Aorta (tissue), 5 donors: ENCODE measurements around the gene RFTN1. TPM values are rescaled to one million over a fixed set of nuclear protein-coding genes. Genes with fewer than 3 reads are reported as not detected.

Experiments
- ATAC-seq: fragments of 200-7000 bp; cut with Tn5 transposase; one replicate; pipeline ENCODE4 v1.9.1; 2022; ENCODE audit warnings: moderate library complexity; ENCODE audit not compliant: low FRiP score
- DNase-seq, 2 donors: peaks; one replicate each; pipeline ENCODE4 v3.0.0-alpha.2; 2020
- H3K27ac ChIP-seq, 2 donors: one replicate each; pipeline ENCODE4 v1.5.1; 2013; ENCODE audit warnings: low read length in 2 of 2, mild to moderate bottlenecking in 2 of 2, moderate library complexity in 2 of 2, control low read depth in 1 of 2, inconsistent platforms in 1 of 2, low read depth in 1 of 2
- H3K27me3 ChIP-seq, 2 donors: one replicate each; pipeline ENCODE4 v1.6.1; 2013; ENCODE audit warnings: control low read depth in 1 of 2, low read length in 1 of 2, mild to moderate bottlenecking in 1 of 2, moderate library complexity in 1 of 2; ENCODE audit not compliant: insufficient read depth in 2 of 2, control insufficient read depth in 1 of 2
- H3K36me3 ChIP-seq, 2 donors: one replicate each; pipeline ENCODE4 v1.6.1; 2013; ENCODE audit warnings: control low read depth in 1 of 2, low read length in 1 of 2, mild to moderate bottlenecking in 1 of 2; ENCODE audit not compliant: insufficient read depth in 2 of 2, control insufficient read depth in 1 of 2
- H3K4me1 ChIP-seq, 2 donors: one replicate each; pipeline ENCODE4 v1.6.1; 2013; ENCODE audit warnings: low read length in 2 of 2, control low read depth in 1 of 2, mild to moderate bottlenecking in 1 of 2, moderate library complexity in 1 of 2; ENCODE audit not compliant: insufficient read depth in 2 of 2, control insufficient read depth in 1 of 2
- H3K4me3 ChIP-seq, 2 donors: one replicate each; pipeline ENCODE4 v1.5.1; 2013; ENCODE audit warnings: low read length in 2 of 2, control low read depth in 1 of 2, mild to moderate bottlenecking in 1 of 2
- H3K9me3 ChIP-seq: one replicate; pipeline ENCODE4 v1.6.1; 2013; ENCODE audit warnings: mild to moderate bottlenecking, low read length; ENCODE audit not compliant: control insufficient read depth
- WGBS, 2 donors: extraction: QIAGEN DNeasy Blood & Tissue Kit; methylation state at CpG; one replicate each; pipeline ENCODE4 v1.1.7; 2013; 5-methylcytosine and 5-hydroxymethylcytosine counted together
- intact Hi-C, 2 donors: fragments of 100-400 bp; cut with DNase I; formaldehyde crosslinking; loops; one replicate each; pipeline versions ENCODE4 v1.14.2 to v1.15.0; 2022
- polyA plus RNA-seq, 2 donors: library from polyadenylated mRNA; stranded (reverse); fragments of 200-250 nt; gene quantifications; one replicate each; pipeline ENCODE4 v1.2.3, GENCODE V29; 2013
- total RNA-seq, 2 donors: library from RNA; stranded (reverse); fragmentation: NEBNext Ultra II Directional; extraction: Animal tissue kit (Norgen Biotek cat#: 25700); gene quantifications; one replicate each; pipeline ENCODE4 v1.2.1, GENCODE V29; 2021
- donor health status: healthy with polysubstance abuse.
- donor health status: Bipolar disorder and iron deficiency.
- donor health status: DM: no; HTN: no; CAD: no.
- donor health status: DM: no; HTN: no; CAD: no.
- donor health status: DM: yes; HTN: yes; CAD: no.

RFTN1 gene
- total and polyA plus RNA-seq, 4 donors: 12.7 to 119 (median 59.4) TPM

DNA sequence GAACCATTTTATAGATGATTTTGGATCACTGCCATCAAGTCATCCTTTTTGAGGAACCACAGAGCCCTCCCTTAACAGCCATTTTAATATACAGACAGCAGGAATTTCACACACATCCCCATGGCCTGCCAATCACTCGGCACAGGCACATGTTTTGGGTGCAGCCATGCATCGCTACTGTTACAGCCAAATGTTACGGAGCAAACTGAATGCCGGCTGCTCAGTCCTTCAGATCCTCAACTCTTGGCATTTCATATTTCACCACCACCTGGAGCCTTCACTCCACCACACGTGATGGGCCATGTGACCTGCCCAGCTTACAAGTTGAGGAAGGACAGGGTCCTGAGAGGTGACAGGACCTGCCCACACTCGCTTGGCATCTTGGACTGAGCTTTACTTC is 157.7 kb downstream of the RFTN1 start:
- H3K4me3 ChIP-seq: no peak overlapping the region
- 90 to 93% methylated on average over 6 of the region's 6 CpGs for WGBS, 2 donors

GRCh38 chr3:16354291-16354690 is 159.2 kb downstream of the RFTN1 start:
- Histone ChIP-seq H3K36me3 (no peaks in the 10 kb centered on the region), H3K27ac (no peak overlapping the region), H3K4me3 (no peak overlapping the region), H3K27me3 (no peaks in the 10 kb centered on the region), H3K9me3 (no peaks in the 10 kb centered on the region), H3K4me1 (no peaks in the 10 kb centered on the region)
- intact Hi-C loops: no loop called here
- ATAC-seq (no peak), DNase-seq (no peak)
- WGBS, 2 donors: 95 to 96% methylated on average over 3 of the region's 3 CpGs

More for the DNA sequence above, 157.7 kb downstream of the RFTN1 start:
- no peak overlapping the region for H3K27ac ChIP-seq
- intact Hi-C loops: no loop called here
- no peak for DNase-seq
- ATAC-seq: no peak
- no peaks in the 10 kb centered on the region for H3K36me3 ChIP-seq
- H3K4me1 ChIP-seq: no peaks in the 10 kb centered on the region
- H3K9me3 ChIP-seq: no peaks in the 10 kb centered on the region
- H3K27me3 ChIP-seq: no peaks in the 10 kb centered on the region

DNA sequence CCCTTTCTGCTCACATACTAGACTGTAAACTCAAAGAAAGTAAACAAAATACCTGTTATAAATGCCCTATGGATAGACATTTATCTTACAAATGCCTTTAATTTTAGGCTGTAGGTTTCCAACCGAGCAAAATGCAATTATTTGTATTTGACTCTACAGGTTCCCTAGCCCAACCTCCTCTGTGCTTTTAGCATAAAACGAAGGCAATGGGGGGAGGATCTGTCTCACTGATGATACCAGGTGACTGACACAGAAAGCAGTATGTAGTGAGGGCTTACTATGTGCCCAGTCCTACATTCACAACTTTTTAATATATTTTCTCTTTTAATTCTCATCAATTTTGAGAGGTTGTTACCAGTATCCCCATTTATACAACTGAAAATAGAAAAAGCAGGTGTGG is 161.1 kb downstream of the RFTN1 start:
- Histone ChIP-seq H3K27ac (no peak overlapping the region), H3K4me3 (no peak overlapping the region), H3K27me3 (no peaks in the 10 kb centered on the region), H3K4me1 (no peaks in the 10 kb centered on the region), H3K9me3 (no peaks in the 10 kb centered on the region), H3K36me3 (no peaks in the 10 kb centered on the region)
- intact Hi-C loops: no loop called here
- WGBS, 2 donors: 80 to 82% methylated on average over 2 of the region's 2 CpGs
- DNase-seq (no peak), ATAC-seq (no peak)

DNA sequence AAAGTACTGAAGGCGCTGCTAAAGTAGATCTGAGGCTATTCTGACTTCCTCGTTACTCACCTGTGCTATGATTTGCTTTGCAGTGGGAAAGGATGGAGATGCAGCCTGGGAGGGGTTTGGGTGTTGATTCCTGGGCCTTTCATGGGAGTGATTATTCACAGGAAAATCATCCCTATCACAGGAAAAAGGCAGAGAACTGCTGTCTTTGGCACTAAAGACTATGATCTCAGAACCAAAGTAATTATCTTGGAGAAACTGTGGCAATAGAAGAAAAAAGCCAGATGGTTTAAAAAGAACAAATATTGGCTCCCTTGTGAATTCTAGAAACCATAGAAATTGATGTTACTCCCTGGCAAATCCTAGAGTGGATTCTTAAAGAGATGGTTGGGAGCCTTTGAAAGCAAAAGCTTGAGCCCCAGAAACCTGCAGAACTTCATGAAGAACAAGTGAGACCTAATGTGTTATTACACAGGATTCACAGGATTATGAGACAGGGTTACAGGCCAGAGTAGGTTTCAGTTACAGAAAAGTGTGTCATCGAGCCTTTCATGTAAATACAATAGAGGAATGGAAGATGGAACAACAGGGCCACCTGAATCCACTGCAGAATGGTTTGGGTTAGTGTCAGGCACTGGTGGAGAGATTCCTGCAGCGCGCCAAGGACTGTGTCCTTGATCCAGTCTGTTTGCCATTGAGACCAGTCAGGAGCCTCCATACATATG is 162.7 kb downstream of the RFTN1 start:
- intact Hi-C loops: no loop called here

DNA sequence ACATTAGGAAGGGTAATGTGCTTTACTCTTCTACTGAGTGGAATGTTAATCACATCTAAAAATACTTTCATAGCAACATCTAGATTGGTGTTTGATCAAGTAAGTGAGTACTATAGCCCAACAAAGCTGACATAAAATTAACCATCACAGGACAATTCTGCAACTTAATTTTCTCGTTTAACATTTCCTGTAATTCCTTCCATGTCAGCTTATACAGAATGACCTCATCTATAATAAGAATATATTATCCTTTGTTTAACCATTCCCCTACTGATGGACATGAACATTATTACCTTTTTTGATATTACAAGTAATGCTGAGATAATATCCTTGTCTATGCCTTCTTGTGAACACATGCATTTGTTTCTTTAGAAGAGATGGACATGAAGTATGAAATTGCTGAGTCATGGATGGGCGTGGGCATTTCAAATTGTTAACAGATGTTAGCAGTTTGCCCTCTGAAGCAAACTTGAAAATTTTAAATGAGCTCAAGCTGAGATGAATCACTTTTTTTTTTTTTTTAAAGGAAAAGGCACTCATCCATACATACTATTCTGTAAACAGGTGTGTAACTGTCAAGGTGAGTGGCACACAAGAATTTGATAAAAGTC is 163.4 kb downstream of the RFTN1 start:
- H3K27ac ChIP-seq: no peak overlapping the region
- H3K4me3 ChIP-seq: no peak overlapping the region
- WGBS, 2 donors: 31 to 33% methylated on average over 2 of the region's 2 CpGs
- ATAC-seq (no peak), DNase-seq (no peak)
- H3K36me3 ChIP-seq: peaks cover 0 to 2% of the 10 kb centered on the region in 2 donors
- H3K27me3 ChIP-seq: no peaks in the 10 kb centered on the region
- H3K4me1 ChIP-seq: no peaks in the 10 kb centered on the region
- H3K9me3 ChIP-seq: no peaks in the 10 kb centered on the region
- intact Hi-C loops: no loop called here

More for the DNA sequence above, 162.7 kb downstream of the RFTN1 start:
- Histone ChIP-seq H3K27ac (no peak overlapping the region), H3K4me1 (no peaks in the 10 kb centered on the region), H3K27me3 (no peaks in the 10 kb centered on the region), H3K4me3 (no peak overlapping the region), H3K36me3 (no peaks in the 10 kb centered on the region), H3K9me3 (no peaks in the 10 kb centered on the region)
- 89 to 90% methylated on average over 5 of the region's 5 CpGs for WGBS, 2 donors
- ATAC-seq: no peak
- no peak for DNase-seq

DNA sequence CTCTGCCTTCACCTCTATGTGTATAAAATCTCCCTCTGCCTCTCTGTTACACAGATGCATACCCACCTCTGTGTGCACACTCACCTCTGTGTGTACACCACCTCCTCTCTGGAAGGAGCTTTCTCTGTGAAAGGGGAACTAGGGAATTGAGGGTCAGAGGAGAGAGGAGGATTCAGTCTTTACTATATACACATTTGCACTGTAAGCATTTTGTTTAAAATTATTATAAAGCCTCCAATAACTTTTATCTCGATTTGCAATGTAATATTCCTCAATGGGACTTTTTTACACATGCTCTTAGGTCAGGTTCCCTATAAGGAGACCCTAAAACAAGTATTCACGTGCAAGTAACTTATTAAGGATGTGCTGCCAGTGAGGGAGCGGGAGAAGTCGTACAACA is 166.0 kb downstream of the RFTN1 start:
- Histone ChIP-seq H3K9me3 (no peaks in the 10 kb centered on the region), H3K27me3 (no peaks in the 10 kb centered on the region), H3K27ac (no peak overlapping the region), H3K4me1 (no peaks in the 10 kb centered on the region), H3K36me3 (peaks cover 0 to 2% of the 10 kb centered on the region in 2 donors), H3K4me3 (no peak overlapping the region)
- no peak for DNase-seq
- WGBS, 2 donors: 90 to 94% methylated on average over 4 of the region's 4 CpGs
- intact Hi-C loops: no loop called here
- no peak for ATAC-seq

GRCh38 chr3:16346413-16347081 is 167.0 kb downstream of the RFTN1 start:
- H3K4me1 ChIP-seq: no peaks in the 10 kb centered on the region
- 93 to 95% methylated on average over 7 of the region's 7 CpGs for WGBS, 2 donors
- no peaks in the 10 kb centered on the region for H3K27me3 ChIP-seq
- H3K9me3 ChIP-seq: no peaks in the 10 kb centered on the region
- no peak for DNase-seq
- no peak overlapping the region for H3K27ac ChIP-seq
- H3K36me3 ChIP-seq: peaks cover 0 to 2% of the 10 kb centered on the region in 2 donors
- H3K4me3 ChIP-seq: no peak overlapping the region
- intact Hi-C loops: no loop called here
- ATAC-seq: no peak

DNA sequence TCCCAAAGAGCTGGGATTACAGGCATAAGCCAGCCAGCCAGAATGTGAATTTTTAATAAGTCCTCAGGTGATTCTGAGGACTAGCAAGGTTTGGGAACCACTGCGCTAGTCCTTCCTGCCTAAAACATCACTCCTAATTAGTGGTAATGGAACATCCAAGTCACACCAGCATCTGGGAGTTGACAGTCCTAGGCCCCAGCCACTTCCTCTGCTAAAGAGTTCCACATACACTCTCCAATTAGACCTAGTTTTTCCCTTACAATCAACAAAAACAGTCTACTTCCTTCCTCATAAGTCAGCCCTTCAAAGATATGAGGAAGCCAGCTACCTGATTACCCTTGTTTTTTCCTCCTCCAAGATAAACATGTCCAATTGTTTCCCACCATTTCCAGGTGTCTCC is 170.4 kb downstream of the RFTN1 start:
- Histone ChIP-seq H3K4me1 (peaks cover 0 to 4% of the 10 kb centered on the region in 2 donors), H3K27ac (no peak overlapping the region), H3K9me3 (no peaks in the 10 kb centered on the region), H3K27me3 (no peaks in the 10 kb centered on the region), H3K4me3 (no peak overlapping the region), H3K36me3 (peaks cover 0 to 2% of the 10 kb centered on the region in 2 donors)
- ATAC-seq (no peak), DNase-seq (no peak)
- 96 to 99% methylated on average over 1 of the region's 1 CpG for WGBS, 2 donors
- intact Hi-C loops: no loop called here
